ENCODE measurements around the gene RO60.

The RO60 gene

DNA sequence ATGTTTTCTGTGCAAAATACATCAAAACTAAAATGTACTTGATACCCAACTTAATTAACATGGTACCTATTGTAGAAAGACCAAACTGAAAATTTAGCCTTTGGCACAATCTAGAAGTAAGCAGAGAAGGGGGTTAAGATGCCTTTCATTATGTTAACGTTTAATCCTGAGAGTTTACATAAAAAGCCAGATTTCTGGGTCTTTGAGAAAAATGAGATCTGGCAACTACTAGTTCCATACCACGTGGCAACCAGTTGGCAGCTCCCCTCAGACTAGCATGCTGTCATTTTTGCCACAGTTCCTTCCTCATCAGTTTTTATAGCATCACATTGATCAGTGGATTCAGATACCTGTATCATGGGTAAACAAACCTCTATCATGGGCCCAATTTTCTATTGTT lies 1.5 kb downstream of the RO60 start:
- Histone ChIP-seq H2AFZ (ENCODE audit: low read depth, low read length) (no peak overlapping the region), H3K27me3 (ENCODE audit: insufficient read depth, low read length, poor library complexity) (no peaks in the 10 kb centered on the region), H3K27ac (ENCODE audit: low read length) (peak overlapping the region; percentile 88; the same call in 1 of the 2 replicates), H4K20me1 (ENCODE audit: insufficient read depth, low read length) (peaks cover 28% of the 10 kb centered on the region; the same call in 1 of the 2 replicates), H3K4me3 (ENCODE audit: low read depth in 1 of 2, low read length in 2 of 2) (peak overlapping the region; percentile 73 to 93; a peak in 3 of 4 replicates), H3K36me3 (ENCODE audit: insufficient read depth, low read length) (peaks cover 2% of the 10 kb centered on the region; the same call in 1 of the 2 replicates), H3K79me2 (ENCODE audit: insufficient read depth, low read length) (peaks cover 98% of the 10 kb centered on the region), H3K9me3 (ENCODE audit: insufficient read depth, low read length, severe bottlenecking) (no peaks in the 10 kb centered on the region), H3K4me2 (ENCODE audit: insufficient read depth, low read length) (peak overlapping the region; percentile 73), H3K4me1 (ENCODE audit: insufficient read depth, low read length) (peaks cover 47% of the 10 kb centered on the region), H3K9ac (ENCODE audit: low read depth, low read length) (peak overlapping the region; percentile 87)
- ATAC-seq (ENCODE audit: insufficient read depth, low read depth) (no peak), DNase-seq (no peak)
- TF ChIP-seq CTCF (IDR thresholded peaks at IDR 0.05; ENCODE audit: borderline replicate concordance, extremely low read depth, low read length, poor library complexity, severe bottlenecking) (no peak), EZH2 (IDR thresholded peaks at IDR 0.05; ENCODE audit: borderline replicate concordance, low read depth, low read length, severe bottlenecking) (no peak)

DNA sequence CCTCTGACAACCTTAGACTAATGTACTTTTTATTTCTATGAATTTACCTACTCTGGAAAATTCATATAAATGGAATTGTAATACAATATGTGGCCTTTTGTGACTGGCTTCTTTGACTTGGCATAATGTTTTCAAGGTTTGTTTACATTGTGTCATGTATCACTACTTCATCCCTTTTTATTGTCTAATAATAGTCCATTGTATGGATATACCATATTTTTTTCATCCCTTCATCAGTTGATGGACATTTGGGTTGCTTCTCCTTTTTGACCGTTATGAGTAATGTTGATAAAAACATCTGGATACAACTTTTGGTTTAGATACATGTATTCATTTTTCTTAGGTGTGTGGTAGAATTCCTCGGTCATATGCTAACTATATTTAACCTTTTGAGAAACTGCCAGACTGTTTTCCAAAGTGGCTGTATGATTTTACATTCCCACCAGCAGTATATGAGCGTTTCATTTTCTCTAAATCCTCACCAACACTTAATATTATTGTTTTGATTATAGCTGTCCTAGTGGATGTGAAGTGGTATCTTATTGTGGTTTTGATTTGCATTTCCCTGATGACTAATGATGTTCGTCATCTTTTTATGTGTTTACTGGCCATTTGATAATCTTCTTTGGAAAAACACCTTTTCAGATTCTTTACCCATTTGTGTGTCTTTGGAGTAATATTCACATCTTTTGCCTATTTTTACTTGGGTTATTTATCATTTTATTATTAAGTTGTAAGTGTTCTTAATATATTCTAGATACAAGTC lies 3.5 kb downstream of the RO60 start:
- Histone ChIP-seq H3K36me3 (ENCODE audit: insufficient read depth, low read length) (peaks cover 3% of the 10 kb centered on the region; the same call in 1 of the 2 replicates), H3K4me3 (ENCODE audit: low read depth in 1 of 2, low read length in 2 of 2) (no peak overlapping the region), H3K9ac (ENCODE audit: low read depth, low read length) (no peak overlapping the region), H3K9me3 (ENCODE audit: insufficient read depth, low read length, severe bottlenecking) (no peaks in the 10 kb centered on the region), H3K27ac (ENCODE audit: low read length) (no peak overlapping the region), H3K79me2 (ENCODE audit: insufficient read depth, low read length) (peaks cover 97% of the 10 kb centered on the region), H3K4me2 (ENCODE audit: insufficient read depth, low read length) (0 out of 2 replicates have a peak overlapping the region, but pooled peaks have one; percentile 17), H2AFZ (ENCODE audit: low read depth, low read length) (no peak overlapping the region), H3K27me3 (ENCODE audit: insufficient read depth, low read length, poor library complexity) (no peaks in the 10 kb centered on the region), H4K20me1 (ENCODE audit: insufficient read depth, low read length) (peaks cover 27% of the 10 kb centered on the region; the same call in 1 of the 2 replicates), H3K4me1 (ENCODE audit: insufficient read depth, low read length) (peaks cover 31% of the 10 kb centered on the region)
- TF ChIP-seq EZH2 (IDR thresholded peaks at IDR 0.05; ENCODE audit: borderline replicate concordance, low read depth, low read length, severe bottlenecking) (no peak), CTCF (IDR thresholded peaks at IDR 0.05; ENCODE audit: borderline replicate concordance, extremely low read depth, low read length, poor library complexity, severe bottlenecking) (no peak)
- DNase-seq, result no peak
- ATAC-seq (ENCODE audit: insufficient read depth, low read depth), result no peak

DNA sequence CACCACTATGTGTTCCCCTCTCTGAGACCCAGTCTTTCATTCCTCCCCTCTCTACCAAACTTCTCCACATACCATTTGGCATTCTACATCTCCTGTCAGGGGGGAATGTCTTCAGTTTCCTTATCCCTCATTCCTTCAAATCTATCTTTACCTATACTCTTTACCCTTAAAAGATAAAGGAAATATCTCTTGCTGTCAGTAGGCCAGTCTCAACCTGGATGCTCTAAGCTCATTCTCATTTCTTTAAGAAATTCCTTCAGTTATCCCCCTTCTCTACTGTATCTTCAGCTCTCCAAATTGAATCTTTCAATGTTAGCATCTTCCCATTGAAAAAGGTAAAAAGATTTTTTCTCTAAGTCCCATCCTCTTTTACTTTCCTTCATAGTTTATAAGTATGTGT lies 6.5 kb downstream of the RO60 start:
- Histone ChIP-seq H3K9ac (ENCODE audit: low read depth, low read length) (no peak overlapping the region), H3K9me3 (ENCODE audit: insufficient read depth, low read length, severe bottlenecking) (no peaks in the 10 kb centered on the region), H3K4me1 (ENCODE audit: insufficient read depth, low read length) (peaks cover 19% of the 10 kb centered on the region), H3K79me2 (ENCODE audit: insufficient read depth, low read length) (peaks cover 90% of the 10 kb centered on the region), H3K27ac (ENCODE audit: low read length) (no peak overlapping the region), H3K27me3 (ENCODE audit: insufficient read depth, low read length, poor library complexity) (no peaks in the 10 kb centered on the region), H3K4me2 (ENCODE audit: insufficient read depth, low read length) (no peak overlapping the region), H3K4me3 (ENCODE audit: low read depth in 1 of 2, low read length in 2 of 2) (no peak overlapping the region), H4K20me1 (ENCODE audit: insufficient read depth, low read length) (peaks cover 32% of the 10 kb centered on the region), H2AFZ (ENCODE audit: low read depth, low read length) (no peak overlapping the region), H3K36me3 (ENCODE audit: insufficient read depth, low read length) (peaks cover 14% of the 10 kb centered on the region)
- no peak for ATAC-seq (ENCODE audit: insufficient read depth, low read depth)
- no peak for DNase-seq
- no peak for TF ChIP-seq EZH2 (IDR thresholded peaks at IDR 0.05; ENCODE audit: borderline replicate concordance, low read depth, low read length, severe bottlenecking)
- no peak for TF ChIP-seq CTCF (IDR thresholded peaks at IDR 0.05; ENCODE audit: borderline replicate concordance, extremely low read depth, low read length, poor library complexity, severe bottlenecking)

Data from DND-41 (cell line).